ENCODE data around the gene CTSW.
A peak's percentile ranks its signal among the peaks of the same experiment; 100 is the strongest.

The CTSW gene

GRCh38 chr11:65857500-65857852, 22.2 kb upstream of the CTSW start:
- Histone ChIP-seq H3K4me3 (ENCODE audit: low read depth in 1 of 2, low read length in 2 of 2) (peak overlapping the region; percentile 92 to 97), H3K4me1 (ENCODE audit: control insufficient read depth in 1 of 2, insufficient read depth in 2 of 2, low read length in 2 of 2) (peaks cover 0 to 34% of the 10 kb centered on the region in 2 donors), H3K27ac (ENCODE audit: low read length) (peak overlapping the region; percentile 95), H3K27me3 (ENCODE audit: low read depth, low read length) (no peaks in the 10 kb centered on the region), H3K9me3 (ENCODE audit: control insufficient read depth in 1 of 2, low read length in 2 of 2) (no peaks in the 10 kb centered on the region), H3K36me3 (ENCODE audit: control insufficient read depth in 1 of 2, insufficient read depth in 2 of 2, low read length in 2 of 2) (peaks cover 31 to 59% of the 10 kb centered on the region in 2 donors)

GRCh38 chr11:65857853-65858680, 21.6 kb upstream of the CTSW start, which contains the start of gene CFL1:
Gene CFL1 (minus strand): TSS chr11:65858180. CDS start chr11:65858099, 81 bp downstream.
- Histone ChIP-seq H3K27ac (ENCODE audit: low read length) (peak within 1 kb of the TSS; percentile 96), H3K4me1 (ENCODE audit: control insufficient read depth in 1 of 2, insufficient read depth in 2 of 2, low read length in 2 of 2) (peaks cover 0 to 39% of the 10 kb centered on the region in 2 donors), H3K4me3 (ENCODE audit: low read depth in 1 of 2, low read length in 2 of 2) (peak within 1 kb of the TSS; percentile 92 to 97), H3K27me3 (ENCODE audit: low read depth, low read length) (no peaks in the 10 kb centered on the region), H3K9me3 (ENCODE audit: control insufficient read depth in 1 of 2, low read length in 2 of 2) (no peaks in the 10 kb centered on the region), H3K36me3 (ENCODE audit: control insufficient read depth in 1 of 2, insufficient read depth in 2 of 2, low read length in 2 of 2) (peaks cover 29 to 59% of the 10 kb centered on the region in 2 donors)

- H3K27ac ChIP-seq (ENCODE audit: low read length): peak overlapping the region; percentile 96
- peaks cover 0 to 42% of the 10 kb centered on the region in 2 donors for H3K4me1 ChIP-seq (ENCODE audit: control insufficient read depth in 1 of 2, insufficient read depth in 2 of 2, low read length in 2 of 2)
- H3K9me3 ChIP-seq (ENCODE audit: control insufficient read depth in 1 of 2, low read length in 2 of 2): no peaks in the 10 kb centered on the region
- H3K4me3 ChIP-seq (ENCODE audit: low read depth in 1 of 2, low read length in 2 of 2): peak overlapping the region; percentile 72 to 97
- H3K36me3 ChIP-seq (ENCODE audit: control insufficient read depth in 1 of 2, insufficient read depth in 2 of 2, low read length in 2 of 2): peaks cover 26 to 59% of the 10 kb centered on the region in 2 donors
- no peaks in the 10 kb centered on the region for H3K27me3 ChIP-seq (ENCODE audit: low read depth, low read length)
These were observed 21.0 kb upstream of the CTSW start for GRCh38 chr11:65858681-65859087.

- H3K27ac ChIP-seq (ENCODE audit: low read length): peak overlapping the region; percentile 96
These were observed 20.4 kb upstream of the CTSW start for GRCh38 chr11:65859095-65859811.

GRCh38 chr11:65859812-65860277, 19.8 kb upstream of the CTSW start:
- no peaks in the 10 kb centered on the region for H3K27me3 ChIP-seq (ENCODE audit: low read depth, low read length)
- peaks cover 0 to 42% of the 10 kb centered on the region in 2 donors for H3K4me1 ChIP-seq (ENCODE audit: control insufficient read depth in 1 of 2, insufficient read depth in 2 of 2, low read length in 2 of 2)
- H3K36me3 ChIP-seq (ENCODE audit: control insufficient read depth in 1 of 2, insufficient read depth in 2 of 2, low read length in 2 of 2): peaks cover 26 to 59% of the 10 kb centered on the region in 2 donors
- no peaks in the 10 kb centered on the region for H3K9me3 ChIP-seq (ENCODE audit: control insufficient read depth in 1 of 2, low read length in 2 of 2)
- H3K4me3 ChIP-seq (ENCODE audit: low read depth in 1 of 2, low read length in 2 of 2): peak overlapping the region; percentile 87 to 97
- peak overlapping the region; percentile 96 for H3K27ac ChIP-seq (ENCODE audit: low read length)

More at GRCh38 chr11:65859095-65859811, 20.4 kb upstream of the CTSW start:
- Histone ChIP-seq H3K36me3 (ENCODE audit: control insufficient read depth in 1 of 2, insufficient read depth in 2 of 2, low read length in 2 of 2) (peaks cover 27 to 59% of the 10 kb centered on the region in 2 donors), H3K4me3 (ENCODE audit: low read depth in 1 of 2, low read length in 2 of 2) (peak overlapping the region; percentile 87 to 97), H3K4me1 (ENCODE audit: control insufficient read depth in 1 of 2, insufficient read depth in 2 of 2, low read length in 2 of 2) (peaks cover 0 to 42% of the 10 kb centered on the region in 2 donors), H3K27me3 (ENCODE audit: low read depth, low read length) (no peaks in the 10 kb centered on the region), H3K9me3 (ENCODE audit: control insufficient read depth in 1 of 2, low read length in 2 of 2) (no peaks in the 10 kb centered on the region)

- Histone ChIP-seq H3K36me3 (ENCODE audit: control insufficient read depth in 1 of 2, insufficient read depth in 2 of 2, low read length in 2 of 2) (peaks cover 19 to 59% of the 10 kb centered on the region in 2 donors), H3K4me1 (ENCODE audit: control insufficient read depth in 1 of 2, insufficient read depth in 2 of 2, low read length in 2 of 2) (peaks cover 0 to 36% of the 10 kb centered on the region in 2 donors), H3K9me3 (ENCODE audit: control insufficient read depth in 1 of 2, low read length in 2 of 2) (no peaks in the 10 kb centered on the region), H3K27me3 (ENCODE audit: low read depth, low read length) (no peaks in the 10 kb centered on the region), H3K4me3 (ENCODE audit: low read depth in 1 of 2, low read length in 2 of 2) (peak within 1 kb of the TSS; percentile 87 to 97), H3K27ac (ENCODE audit: low read length) (peak within 1 kb of the TSS; percentile 96)
These were observed 19.1 kb upstream of the CTSW start, which contains the start of gene MUS81 for GRCh38 chr11:65860278-65861164. Gene MUS81 (plus strand): TSS chr11:65860433. CDS start chr11:65860754, 321 bp downstream.

- Histone ChIP-seq H3K27ac (ENCODE audit: low read length) (peak overlapping the region; percentile 96), H3K4me1 (ENCODE audit: control insufficient read depth in 1 of 2, insufficient read depth in 2 of 2, low read length in 2 of 2) (peaks cover 0 to 30% of the 10 kb centered on the region in 2 donors), H3K4me3 (ENCODE audit: low read depth in 1 of 2, low read length in 2 of 2) (peak overlapping the region; percentile 87 to 97), H3K9me3 (ENCODE audit: control insufficient read depth in 1 of 2, low read length in 2 of 2) (no peaks in the 10 kb centered on the region), H3K27me3 (ENCODE audit: low read depth, low read length) (no peaks in the 10 kb centered on the region), H3K36me3 (ENCODE audit: control insufficient read depth in 1 of 2, insufficient read depth in 2 of 2, low read length in 2 of 2) (peaks cover 19 to 59% of the 10 kb centered on the region in 2 donors)
These were observed 18.5 kb upstream of the CTSW start for GRCh38 chr11:65861165-65861505.

- Histone ChIP-seq H3K4me1 (ENCODE audit: control insufficient read depth in 1 of 2, insufficient read depth in 2 of 2, low read length in 2 of 2) (peaks cover 0 to 25% of the 10 kb centered on the region in 2 donors), H3K27ac (ENCODE audit: low read length) (peak overlapping the region; percentile 96), H3K27me3 (ENCODE audit: low read depth, low read length) (no peaks in the 10 kb centered on the region), H3K36me3 (ENCODE audit: control insufficient read depth in 1 of 2, insufficient read depth in 2 of 2, low read length in 2 of 2) (peaks cover 19 to 63% of the 10 kb centered on the region in 2 donors), H3K4me3 (ENCODE audit: low read depth in 1 of 2, low read length in 2 of 2) (peak overlapping the region; percentile 87 to 97), H3K9me3 (ENCODE audit: control insufficient read depth in 1 of 2, low read length in 2 of 2) (no peaks in the 10 kb centered on the region)
These were observed 18.0 kb upstream of the CTSW start for GRCh38 chr11:65861533-65862183.

- Histone ChIP-seq H3K4me1 (ENCODE audit: control insufficient read depth in 1 of 2, insufficient read depth in 2 of 2, low read length in 2 of 2) (peaks cover 0 to 24% of the 10 kb centered on the region in 2 donors), H3K27me3 (ENCODE audit: low read depth, low read length) (no peaks in the 10 kb centered on the region), H3K36me3 (ENCODE audit: control insufficient read depth in 1 of 2, insufficient read depth in 2 of 2, low read length in 2 of 2) (peaks cover 19 to 65% of the 10 kb centered on the region in 2 donors), H3K9me3 (ENCODE audit: control insufficient read depth in 1 of 2, low read length in 2 of 2) (no peaks in the 10 kb centered on the region), H3K27ac (ENCODE audit: low read length) (no peak overlapping the region), H3K4me3 (ENCODE audit: low read depth in 1 of 2, low read length in 2 of 2) (peak overlapping the region in 1 of 2 donors; percentile 97)
These were observed 17.4 kb upstream of the CTSW start for GRCh38 chr11:65862191-65862735.

All from muscle layer of duodenum (tissue), 2 donors.